SIG-M5 treated with dmso at 0.1 percent for 504 hours (cell line): Measurements from ENCODE around the gene GRAMD1B.
A peak's percentile ranks its signal among the peaks of the same experiment; 100 is the strongest.
"Not testable (repeated sequence)": the region's sequence is repeated elsewhere in the genome, so short reads cannot be mapped to it uniquely, and the experiment has no call there.

Experiments
- DNase-seq: peaks from one replicate; lab custom pipeline; 2025; ENCODE audit not compliant: unreplicated experiment; lab: John Stamatoyannopoulos, UW

Gene GRAMD1B

GRCh38 chr11:123628936-123629683, 199.0 kb downstream of the GRAMD1B start:
- DNase-seq: no peak

DNA sequence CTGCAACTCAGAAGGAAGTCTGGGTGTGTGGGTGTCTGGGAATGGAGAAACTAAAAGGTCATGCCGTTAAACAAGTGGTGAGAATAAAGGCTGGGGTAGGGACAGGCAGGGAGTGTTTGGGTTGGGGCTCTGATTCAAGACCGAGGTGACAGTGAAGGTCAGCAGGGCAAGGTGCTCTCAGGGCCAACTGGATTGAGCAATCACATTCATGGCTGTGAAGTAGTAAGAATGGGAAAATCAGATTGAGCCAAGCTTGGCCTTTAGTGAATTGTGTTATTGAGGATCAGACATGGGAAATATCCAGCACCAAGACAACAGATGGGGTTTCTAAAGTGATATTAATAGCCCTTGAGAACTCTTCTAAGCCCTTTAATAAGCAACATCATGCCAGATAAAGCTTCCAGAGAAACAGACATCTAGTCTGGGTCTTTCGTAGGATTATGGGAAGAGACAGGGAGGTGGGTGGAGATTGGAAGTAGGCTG, 200.1 kb downstream of the GRAMD1B start:
- no peak for DNase-seq

DNA sequence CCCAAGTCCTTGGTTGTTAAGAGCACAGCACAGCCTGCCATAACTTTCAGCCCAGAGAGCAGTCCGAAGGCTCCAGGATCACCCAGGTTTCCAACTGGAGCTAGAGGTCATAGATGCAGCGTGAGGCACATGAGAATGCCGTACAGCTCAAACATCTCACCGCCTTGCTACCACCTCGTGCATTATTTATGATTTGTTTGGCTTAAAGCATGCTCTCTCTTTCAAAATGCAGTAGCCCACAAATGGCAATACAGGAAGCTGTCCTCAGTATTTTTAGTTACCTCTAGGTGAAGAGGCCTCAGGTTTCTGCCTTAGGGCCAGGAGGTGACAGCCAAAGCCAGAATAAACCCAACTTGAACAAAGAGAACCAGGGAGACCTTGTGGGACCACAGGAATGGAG, 210.0 kb downstream of the GRAMD1B start:
- no peak for DNase-seq

DNA sequence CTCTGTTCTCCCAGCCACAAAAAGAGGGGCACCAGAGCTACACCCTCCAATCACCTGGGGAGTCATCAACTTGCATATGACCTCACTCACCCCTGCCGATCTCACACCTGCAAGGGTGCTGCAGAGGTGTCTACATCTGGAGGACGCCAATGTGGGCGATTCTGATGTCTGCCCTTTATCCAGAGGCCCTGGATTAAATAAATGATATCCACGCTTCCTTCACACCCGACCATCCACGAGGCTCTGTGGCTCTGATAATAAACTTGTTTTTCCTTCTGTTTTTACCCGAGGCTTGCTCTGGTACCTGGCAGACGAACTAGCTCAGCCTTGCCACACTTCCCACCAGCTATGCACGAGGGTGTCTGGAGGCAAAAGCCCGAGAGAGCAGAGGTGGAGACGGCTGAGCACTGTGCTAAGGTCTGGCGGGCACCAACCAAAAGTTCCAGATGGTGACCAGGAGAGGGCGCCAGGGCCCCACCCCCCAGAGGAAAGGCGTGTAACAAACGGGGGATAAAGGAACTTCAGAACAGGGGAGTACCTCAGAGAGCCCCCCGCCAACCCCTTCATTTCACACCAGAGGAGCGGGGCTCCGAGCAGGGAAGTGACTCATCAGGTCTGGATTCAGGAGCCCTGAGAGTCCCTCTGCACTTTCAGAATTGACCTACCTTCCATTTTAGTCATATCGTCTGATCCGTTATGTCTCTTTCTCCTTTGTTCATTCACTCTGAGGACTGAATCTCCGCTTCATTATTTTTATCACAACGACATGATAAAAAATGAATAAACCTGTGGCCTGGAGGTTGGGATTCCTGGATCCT, 210.8 kb downstream of the GRAMD1B start:
- peak; percentile 42 for DNase-seq

- no peak for DNase-seq
Observed at GRCh38 chr11:123641495-123641840, 211.4 kb downstream of the GRAMD1B start.

GRCh38 chr11:123642435-123642834, 212.4 kb downstream of the GRAMD1B start:
- no peak for DNase-seq

- no peak for DNase-seq
Observed at GRCh38 chr11:123645286-123645975, 215.4 kb downstream of the GRAMD1B start.

GRCh38 chr11:123650901-123651300, 220.8 kb downstream of the GRAMD1B start:
- no peak for DNase-seq

DNA sequence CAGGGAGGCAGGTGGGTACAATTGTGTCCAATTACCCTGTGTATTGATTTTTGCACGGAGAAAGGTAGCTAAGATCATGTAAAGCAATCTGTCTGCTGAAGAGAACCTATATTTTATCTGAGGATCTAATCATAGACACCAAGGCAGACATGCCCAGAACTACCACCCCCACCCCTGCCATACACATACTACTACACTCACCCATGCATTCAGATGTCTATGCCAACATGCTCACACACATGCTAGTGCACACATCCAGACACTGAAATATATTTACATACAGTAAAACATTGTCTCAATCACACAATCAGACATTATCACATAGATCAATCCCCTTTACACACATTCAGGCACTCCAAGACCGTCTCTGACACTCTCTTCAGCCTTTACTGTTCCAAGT, 222.5 kb downstream of the GRAMD1B start:
- DNase-seq: no peak

- no peak for DNase-seq
Observed at GRCh38 chr11:123653483-123653826, 223.4 kb downstream of the GRAMD1B start.

- no peak for DNase-seq
Observed at GRCh38 chr11:123653827-123654565, 223.9 kb downstream of the GRAMD1B start.

DNA sequence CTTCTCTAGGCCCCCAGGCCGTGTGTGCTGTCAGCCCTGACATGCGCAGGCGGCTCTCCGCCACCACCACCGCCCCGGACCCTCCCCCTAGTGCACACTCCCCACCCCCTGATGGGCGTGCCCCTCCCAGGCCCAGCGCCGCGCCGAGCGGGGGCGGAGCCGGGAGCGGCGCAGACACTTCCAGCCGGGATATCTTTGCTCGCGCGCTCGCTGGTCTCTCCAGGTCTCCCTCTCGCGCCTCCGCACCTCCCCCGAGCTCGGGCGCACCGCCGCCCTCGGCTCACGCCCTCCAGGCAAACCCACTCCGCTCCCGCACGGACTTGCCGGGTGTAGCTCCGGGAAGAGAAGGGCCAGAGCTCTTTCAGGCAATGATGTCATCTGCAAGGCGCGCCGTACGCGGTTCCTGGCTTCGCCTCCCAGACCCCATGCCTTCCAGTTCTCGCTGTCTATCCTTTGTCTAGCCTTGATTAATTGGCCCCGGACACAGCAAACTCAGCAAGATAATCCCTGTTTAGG, 224.6 kb downstream of the GRAMD1B start, which contains the start of gene SCN3B:
SCN3B (minus strand) TSS at position 59 of the 516 bp plus-strand sequence. CDS start 823 bp downstream, outside the sequence.
- DNase-seq: no peak

GRCh38 chr11:123659311-123659710, 229.2 kb downstream of the GRAMD1B start:
- no peak for DNase-seq

DNA sequence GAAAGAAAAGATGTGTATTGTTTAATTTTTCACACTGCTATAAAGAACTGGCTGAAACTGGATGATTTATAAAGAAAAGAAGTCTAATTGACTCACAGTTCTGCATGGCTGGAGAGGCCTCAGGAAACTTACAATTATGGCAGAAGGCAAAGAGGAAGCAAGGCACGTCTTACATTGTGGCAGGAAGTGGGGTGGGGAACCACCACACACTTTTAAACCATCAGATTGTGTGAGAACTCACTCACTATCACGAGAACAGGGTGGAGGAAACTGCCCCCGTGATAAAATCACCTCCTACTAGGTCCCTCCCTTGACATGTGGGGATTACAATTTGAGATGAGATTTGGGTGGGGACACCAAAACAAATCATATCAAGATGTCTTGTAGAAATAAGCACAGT, 229.9 kb downstream of the GRAMD1B start:
- not testable (repeated sequence) for DNase-seq

- DNase-seq: no peak
Observed at GRCh38 chr11:123665306-123665705, 235.2 kb downstream of the GRAMD1B start.

DNA sequence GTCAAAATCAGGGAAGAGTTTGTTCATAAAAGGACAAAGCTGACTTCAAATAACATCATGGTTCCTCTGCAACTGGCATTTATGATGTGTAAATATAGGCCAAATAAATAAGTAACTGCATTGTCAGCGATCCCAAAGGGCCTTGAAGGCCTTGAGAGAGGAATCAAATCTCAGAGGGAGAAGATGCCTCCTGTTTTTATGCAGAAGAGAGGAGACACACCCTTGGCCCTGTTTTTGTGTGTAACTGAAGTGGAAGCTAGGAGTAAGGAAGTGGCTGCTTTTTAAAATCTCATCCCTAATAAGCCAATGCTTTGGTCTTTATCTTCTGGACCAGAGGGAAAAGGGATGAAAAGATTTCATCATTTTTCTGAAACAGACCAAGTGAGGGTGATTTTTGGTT, 240.0 kb downstream of the GRAMD1B start:
- no peak for DNase-seq

GRCh38 chr11:123671534-123671933, 241.5 kb downstream of the GRAMD1B start:
- DNase-seq: no peak

DNA sequence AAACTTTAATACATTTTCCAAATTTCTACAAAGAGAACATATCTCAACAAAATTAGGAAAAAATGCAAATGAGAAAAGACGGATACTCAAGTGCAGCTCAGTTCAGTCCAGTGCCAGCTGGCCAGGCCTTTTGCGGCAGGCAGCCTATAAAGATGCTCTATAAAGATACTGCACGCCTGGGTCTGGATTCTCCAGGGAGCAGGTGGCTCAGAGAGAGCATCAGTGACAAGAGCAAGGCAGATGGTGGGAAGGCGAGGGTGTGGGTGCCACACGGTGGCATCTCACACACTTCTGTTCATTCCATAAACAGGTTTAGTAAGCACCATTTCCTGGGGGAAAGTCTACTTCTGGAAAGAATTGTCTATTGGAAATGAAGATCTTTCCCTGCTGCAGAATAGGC, 242.5 kb downstream of the GRAMD1B start:
- DNase-seq: no peak

DNA sequence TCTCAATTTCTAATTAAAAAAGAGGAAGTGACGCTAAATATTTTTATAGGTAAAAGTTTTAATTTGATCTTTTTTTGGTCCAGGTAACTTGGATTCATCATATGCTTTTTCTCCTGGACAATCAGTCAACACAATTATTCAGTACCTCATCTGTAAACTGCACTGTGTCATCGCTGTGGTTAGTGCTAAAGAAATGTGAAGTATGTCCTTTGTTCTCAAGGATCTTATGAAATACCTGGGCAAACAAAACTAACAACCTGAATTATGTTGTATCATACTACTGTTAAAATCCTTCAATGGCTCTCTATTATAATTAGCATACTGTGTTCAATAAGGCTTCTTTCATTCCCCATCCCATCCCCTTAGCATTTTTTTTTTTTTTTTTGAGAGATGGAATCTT, 244.2 kb downstream of the GRAMD1B start:
- no peak for DNase-seq
